ENCODE results near the gene ERLEC1. TPM values are rescaled to one million over a fixed set of nuclear protein-coding genes. Genes with fewer than 3 reads are reported as not detected.
"Not testable (repeated sequence)": the region's sequence is repeated elsewhere in the genome, so short reads cannot be mapped to it uniquely, and the experiment has no call there.

Gene ERLEC1, protein sequence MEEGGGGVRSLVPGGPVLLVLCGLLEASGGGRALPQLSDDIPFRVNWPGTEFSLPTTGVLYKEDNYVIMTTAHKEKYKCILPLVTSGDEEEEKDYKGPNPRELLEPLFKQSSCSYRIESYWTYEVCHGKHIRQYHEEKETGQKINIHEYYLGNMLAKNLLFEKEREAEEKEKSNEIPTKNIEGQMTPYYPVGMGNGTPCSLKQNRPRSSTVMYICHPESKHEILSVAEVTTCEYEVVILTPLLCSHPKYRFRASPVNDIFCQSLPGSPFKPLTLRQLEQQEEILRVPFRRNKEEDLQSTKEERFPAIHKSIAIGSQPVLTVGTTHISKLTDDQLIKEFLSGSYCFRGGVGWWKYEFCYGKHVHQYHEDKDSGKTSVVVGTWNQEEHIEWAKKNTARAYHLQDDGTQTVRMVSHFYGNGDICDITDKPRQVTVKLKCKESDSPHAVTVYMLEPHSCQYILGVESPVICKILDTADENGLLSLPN
- 99.2 TPM for total RNA-seq

DNA sequence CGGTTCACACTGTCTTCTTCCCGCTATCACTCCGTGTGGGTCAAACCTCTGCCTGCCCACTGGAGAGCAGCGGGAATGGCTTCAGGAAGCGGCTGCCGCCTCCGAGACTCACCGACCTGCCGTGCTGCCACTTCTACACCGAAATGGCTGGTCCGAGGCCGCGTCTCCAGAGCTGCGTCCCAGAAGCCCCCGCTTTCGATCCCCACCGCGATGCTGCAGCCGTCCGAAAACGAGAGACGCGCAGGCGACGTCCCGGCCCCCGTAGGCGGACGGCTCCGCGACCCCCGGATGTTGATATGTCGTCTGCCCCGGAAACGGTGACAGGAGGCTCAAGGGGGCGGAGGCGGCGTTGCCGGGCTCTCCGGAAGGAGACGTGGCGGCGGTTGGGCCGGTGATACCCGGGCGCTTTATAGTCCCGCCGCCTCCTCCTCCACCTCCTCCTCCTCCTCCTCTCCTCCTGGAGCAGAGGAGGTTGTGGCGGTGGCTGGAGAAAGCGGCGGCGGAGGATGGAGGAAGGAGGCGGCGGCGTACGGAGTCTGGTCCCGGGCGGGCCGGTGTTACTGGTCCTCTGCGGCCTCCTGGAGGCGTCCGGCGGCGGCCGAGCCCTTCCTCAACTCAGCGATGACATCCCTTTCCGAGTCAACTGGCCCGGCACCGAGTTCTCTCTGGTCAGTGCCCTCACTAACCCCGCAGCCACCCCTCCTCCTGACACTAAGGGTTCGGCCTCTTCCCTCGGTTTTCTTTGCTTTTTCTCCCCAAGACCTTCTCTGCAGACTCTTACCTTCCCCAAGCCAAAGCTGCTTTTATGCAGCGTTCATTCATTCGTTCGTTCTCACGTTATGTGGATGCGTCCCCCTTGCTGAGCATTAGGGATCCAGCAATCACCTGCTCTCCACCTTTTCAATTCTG is at the start of gene ERLEC1, which contains the start of gene ASB3:
Gene ERLEC1 (plus strand): TSS at position 340 of the 909 bp plus-strand sequence. CDS start 167 bp downstream, at position 507.
Gene ASB3 (minus strand): TSS at position 249 of the 909 bp plus-strand sequence. CDS start 21,381 bp downstream, outside the sequence.
- DNase-seq, result peak; percentile 97

DNA sequence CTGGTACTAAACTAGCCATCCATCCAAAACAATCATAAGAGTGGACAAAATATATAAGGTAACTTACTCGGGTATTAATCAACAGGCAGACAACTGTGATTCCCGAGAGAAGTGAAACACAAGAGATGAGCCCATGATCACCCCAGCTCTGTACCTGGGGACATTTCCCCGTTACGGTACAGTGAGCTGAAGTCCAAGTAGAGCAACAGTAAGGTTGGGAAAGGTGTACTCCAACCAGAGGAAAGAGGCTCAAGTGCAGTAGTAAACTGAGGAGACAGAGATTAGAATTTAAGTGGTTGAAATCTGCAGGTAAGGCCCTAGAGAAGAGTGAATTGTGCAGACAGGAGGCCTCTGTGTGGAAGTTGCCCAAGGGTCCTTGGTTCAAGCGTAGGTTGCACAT is 49.8 kb upstream of the ERLEC1 start:
- DNase-seq, result no peak

DNA sequence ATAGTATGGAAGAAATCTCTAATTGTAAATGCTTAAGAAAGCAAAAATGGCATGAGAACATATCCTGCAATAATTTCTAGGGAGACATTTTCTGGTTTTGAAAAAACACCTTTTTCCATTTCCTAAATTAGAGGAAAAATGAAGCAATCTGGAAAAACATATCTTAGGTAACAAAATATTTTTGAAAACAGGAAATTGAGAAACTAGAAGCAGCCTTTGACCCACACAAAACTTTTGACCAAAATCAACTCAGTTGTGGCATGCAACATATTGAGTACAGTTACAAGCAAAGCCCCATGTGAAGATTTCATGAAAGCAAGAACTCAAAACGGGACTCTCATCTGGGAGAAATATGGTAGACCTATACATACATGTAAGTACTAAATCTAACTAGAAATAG is 47.8 kb upstream of the ERLEC1 start:
- no peak for DNase-seq

DNA sequence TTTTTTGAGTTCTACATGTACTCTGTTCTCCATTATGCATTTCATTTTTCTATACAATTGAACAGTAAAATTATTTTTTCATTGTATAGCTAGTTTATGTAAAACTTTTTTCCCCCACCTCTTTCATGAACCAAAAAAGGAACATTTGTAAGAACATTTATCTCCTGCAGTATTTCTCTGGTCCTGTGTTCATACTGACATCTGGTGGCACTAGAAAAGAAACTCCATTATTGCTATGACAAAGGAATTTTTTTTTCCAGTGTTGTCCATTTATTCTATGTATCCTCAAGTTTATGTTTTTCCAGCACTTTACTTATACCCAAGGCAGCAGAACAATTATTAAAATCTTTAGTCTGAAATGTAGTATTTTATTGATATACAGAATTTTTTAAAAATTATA is 46.7 kb upstream of the ERLEC1 start:
- DNase-seq, result peak; percentile 55

DNA sequence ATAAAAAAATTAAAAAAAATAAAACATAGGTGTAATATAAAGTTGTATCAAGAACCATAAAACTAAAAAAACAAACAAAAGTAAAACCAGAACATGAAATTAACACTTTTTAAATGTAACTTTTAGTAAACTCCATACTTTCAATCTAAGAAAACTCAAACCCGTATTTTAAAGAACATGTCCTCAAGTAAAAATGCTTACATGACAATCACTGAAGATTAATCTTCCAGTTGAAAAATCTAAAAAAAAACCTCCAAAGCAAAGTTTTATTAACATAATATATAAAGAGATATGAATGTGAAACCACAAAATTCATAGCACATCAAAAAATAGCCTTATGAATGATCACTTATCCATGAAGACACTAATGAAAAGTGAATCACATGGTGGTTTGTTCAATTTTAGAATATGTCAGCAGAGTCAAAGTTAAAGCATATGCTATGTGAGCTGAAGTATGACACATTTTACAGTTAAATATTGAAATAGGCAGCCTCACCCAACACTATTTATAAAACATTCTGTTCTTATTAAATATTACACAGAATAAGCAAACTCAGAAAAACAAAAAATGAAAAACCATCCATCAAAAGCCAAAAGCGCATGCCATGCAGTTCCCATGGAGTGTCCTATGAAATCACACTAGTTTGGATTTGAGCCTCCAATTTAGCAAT is 42.3 kb upstream of the ERLEC1 start:
- no peak for DNase-seq

DNA sequence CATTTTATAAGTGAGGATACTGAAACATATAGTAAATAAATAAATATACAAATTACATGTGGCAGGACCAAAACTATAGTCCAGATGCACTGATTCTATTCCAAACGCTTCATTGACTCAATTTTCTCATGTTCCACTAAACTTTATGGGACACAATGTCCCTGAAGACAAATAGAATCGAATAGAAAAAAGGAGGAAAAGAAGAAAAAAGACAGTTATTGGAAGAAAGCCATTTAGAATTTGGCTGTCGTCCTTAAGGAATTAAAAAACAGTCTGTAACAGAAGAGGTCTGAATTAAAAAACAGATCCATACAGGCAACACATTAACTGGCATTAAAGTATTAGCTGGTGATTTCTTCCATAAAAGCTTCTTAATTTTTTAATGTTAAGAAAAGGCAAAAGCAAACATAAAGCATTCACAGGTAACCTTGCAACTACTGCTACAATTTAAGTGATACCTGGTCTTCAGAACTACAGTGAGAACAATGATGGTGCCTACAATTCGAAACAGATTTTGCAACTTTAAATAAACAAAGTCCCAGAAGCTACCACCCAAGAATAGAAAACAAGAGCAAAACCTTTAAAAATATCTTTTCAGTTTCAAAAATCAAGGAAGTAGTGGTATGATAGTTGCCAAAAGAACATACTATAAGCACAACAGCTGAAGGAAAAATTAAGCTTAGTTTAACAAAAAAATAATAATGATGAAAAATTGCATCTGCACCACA is 36.6 kb upstream of the ERLEC1 start:
- peak; percentile 17 for DNase-seq

DNA sequence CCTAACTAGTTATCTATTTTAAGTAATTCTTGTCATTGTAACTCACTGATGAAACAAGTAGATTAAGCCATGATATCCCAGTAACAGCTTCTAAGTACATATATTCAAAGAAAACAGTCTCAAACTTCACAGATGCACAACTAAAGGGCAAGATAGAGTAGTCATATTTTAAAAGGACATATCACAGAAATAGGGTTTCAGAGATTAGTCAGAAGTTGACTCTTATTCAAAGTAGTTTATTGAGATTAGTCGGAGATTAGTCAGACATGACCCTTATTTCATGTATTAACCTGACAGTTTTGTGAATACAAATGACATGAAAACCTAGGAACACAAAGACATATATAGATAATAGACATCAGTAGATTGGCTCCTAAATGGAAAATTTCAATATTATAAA is 35.1 kb upstream of the ERLEC1 start:
- no peak for DNase-seq

DNA sequence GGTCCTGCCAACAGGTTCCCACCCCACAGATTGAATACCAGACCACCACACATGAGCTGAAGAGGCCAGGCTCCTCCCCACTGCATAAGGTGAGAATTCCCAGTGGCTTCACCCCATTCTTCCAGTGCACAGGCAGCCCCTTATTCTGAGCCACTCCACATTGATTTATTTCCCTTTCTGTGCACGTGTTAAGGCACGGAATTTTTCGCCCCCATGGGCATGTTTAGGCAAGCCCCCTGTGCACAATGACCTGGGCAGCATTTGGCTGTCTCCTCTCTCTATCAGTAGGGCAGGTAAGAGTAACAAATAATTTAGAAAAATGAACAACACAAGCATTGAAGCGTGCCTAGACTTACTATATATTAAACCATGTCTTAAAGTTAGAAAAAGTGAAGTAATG is 34.5 kb upstream of the ERLEC1 start:
- no peak for DNase-seq

DNA sequence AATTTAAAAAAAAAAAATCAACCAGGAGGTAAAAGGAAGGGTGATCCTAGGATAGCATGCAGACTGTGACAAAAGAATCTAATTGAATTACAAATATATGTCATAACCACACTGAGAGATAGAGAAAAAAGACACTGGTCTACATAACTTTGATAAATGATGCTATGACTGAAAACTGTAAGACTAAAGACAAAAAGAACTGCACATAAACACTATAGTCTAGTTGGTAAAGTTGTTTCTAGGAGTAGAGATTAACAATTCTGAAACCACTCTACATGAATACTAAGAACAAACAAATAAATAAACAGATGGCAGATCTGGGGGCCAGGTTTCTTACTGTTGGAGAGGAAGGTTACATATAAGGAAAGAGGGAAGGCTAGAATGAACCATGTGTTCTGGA is 33.8 kb upstream of the ERLEC1 start:
- no peak for DNase-seq

DNA sequence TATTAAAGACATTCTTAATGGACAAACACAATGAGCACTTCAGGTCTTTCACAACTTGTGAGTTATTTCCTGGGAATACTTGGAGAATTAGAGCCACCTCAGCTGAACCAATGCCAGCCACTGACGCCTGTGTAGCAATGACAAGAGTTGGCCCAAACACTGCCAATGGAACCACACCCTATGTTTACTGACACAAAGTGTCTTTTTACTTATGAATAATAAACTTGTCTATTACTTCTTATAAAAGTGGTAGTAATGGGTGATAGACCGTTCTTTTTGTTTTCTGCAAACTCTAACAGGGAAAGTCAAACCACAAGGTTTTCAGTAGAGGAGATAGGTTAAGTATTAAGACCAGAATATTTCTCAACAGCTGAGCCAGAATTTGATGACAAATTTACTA is 31.7 kb upstream of the ERLEC1 start:
- no peak for DNase-seq

DNA sequence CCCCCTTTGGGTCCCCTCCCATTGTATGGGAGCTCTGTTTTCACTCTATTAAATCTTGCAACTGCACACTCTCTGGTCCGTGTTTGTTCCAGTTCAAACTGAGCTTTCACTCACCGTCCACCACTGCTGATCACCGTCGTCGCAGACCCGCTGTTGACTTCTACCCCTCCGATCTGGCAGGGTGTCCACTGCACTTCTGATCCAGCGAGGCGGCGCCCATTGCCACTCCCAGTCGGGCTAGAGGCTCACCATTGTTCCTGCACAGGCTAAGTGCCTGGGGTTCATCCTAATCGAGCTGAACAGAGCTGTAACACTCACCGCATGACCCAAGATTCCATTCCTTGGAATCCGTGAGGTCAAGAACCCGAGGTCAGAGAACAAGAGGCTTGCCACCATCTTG is 30.2 kb upstream of the ERLEC1 start:
- no peak for DNase-seq

DNA sequence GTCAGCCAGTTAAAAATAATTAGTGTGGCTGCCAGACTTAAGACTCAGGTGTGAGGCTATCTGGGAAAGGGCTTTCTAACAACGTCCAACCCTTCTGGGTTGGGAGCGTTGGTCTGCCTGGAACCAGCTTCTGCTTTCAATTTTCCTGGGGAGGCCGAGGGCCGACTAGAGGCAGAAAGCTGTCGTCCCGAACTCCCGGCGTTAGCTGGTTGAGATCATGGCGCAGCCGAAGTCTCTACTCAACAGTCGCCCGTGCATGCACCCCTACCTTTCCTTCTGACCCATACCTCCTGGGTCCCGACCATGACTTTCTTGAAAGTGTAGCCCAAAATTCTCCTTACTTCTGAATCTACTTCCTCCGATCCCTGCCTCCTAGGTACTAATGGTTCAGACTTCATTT is 29.6 kb upstream of the ERLEC1 start:
- DNase-seq, result not testable (repeated sequence)

DNA sequence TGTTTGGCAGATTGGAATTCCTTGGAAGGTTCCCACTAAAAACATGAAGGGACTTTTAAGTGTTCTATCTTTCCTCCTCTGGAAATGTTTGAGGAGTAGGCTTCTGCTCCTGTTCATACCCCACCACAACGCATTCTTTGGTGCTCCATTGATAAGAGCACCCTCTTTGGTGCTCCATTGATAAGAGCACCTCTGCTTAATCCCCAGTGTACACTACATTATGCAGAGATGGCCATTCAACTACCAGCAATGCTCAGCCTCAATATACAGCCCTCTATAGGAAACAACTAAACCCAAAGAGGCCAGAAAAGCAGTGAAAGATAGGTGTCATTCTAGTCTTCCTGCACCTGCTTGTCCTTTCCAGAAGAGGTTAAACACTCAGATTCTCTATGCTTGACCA is 21.1 kb upstream of the ERLEC1 start:
- DNase-seq, result no peak

DNA sequence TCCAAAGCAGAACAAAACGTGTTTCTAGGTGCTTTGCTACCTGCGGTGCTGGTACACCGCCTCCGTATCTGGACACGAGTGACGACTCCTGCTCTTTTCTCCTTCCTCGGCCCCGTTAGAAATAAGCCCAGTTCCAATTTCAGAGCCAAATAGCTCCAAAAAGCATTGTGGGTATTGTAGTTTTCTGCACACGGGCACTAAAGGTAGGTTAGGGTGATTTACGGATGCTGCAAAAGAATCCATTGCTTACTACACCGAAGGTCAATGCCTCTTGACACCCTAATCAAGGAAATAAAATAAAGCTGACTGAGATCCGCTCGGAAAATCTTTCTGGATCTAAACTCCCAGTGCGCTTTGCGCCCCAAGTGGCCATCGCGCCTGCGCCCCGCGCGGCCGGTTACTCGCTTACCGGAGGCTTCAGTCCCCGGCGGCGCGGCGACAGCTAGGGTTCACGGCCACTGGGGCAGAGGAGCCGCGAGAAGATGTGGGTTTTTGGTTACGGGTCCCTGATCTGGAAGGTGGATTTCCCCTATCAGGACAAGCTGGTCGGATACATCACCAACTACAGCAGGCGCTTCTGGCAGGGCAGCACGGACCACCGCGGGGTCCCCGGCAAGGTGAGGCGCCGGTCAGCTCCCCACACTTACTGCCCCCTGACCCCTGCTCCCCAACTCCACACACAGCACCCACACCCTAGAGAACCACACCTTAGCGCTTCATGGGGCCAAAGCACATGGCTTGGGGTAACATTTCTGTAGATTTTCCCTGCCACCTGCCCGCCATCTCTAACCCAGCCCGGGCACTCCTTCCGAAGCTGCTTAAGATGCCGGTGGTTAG is 19.2 kb upstream of the ERLEC1 start, which contains the start of gene CHAC2:
Gene CHAC2 (plus strand): TSS at position 400 of the 837 bp plus-strand sequence. CDS start 83 bp downstream, at position 483.
- DNase-seq, result peak; percentile 91

DNA sequence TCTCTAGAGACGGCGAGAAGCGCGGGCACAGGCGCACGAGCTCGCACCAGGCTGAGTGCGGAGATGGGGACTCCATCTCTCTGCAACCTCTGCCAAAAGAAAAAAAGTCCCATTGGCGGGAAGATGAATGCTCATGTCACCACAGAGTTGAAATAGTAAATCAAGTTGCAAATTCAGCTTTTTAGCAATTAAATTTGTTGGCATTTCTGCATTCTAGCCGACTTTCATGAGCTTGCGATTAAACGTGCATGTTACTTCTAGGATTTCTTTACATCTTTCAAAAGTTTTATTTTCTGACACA is 18.7 kb upstream of the ERLEC1 start:
- no peak for DNase-seq

DNA sequence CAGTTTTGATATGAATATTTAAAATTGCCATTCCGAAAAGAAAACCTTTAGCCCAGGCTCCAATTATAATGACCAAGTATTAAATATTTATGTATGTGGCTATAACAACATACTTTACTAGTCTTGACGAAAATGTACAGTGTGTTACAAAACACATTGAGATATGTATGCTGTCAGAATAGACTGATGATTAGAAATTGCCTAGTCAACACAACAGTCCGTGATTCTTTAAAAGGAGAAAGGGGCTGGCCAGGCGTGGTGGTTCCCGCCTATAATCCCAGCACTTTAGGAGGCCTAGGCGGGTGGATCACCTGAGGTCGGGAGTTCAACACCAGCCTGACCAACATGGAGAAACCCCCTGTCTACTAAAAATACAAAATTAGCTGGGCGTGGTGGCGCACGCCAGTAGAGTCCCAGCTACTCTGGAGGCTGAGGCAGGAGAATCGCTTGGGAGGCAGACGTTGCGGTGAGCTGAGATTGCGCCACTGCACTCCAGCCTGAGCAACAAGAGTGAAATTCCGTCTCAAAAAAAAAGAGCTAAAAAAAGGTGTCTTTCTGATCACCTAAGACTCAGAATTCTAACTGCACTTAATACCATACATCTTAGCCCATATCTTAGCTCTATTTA is 17.4 kb upstream of the ERLEC1 start:
- DNase-seq, result no peak

DNA sequence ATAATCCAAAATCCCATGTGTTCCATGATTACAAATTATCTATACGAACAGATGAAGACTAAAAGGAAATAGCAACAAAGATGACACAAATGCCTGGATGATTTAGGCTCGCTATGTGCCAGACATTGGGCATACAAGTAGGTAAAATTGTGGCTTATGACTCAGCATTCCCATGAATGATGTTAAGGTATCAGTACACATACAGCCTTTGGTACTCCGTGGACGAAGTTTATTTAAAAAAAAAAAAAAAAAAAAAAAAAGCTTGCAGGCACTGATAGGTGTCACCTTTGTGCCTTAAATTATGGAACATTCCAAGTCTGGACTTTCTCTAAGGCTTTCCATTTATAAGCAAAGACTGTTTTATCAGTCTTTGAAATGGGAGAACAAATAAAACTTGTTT is 16.6 kb upstream of the ERLEC1 start:
- DNase-seq, result no peak

DNA sequence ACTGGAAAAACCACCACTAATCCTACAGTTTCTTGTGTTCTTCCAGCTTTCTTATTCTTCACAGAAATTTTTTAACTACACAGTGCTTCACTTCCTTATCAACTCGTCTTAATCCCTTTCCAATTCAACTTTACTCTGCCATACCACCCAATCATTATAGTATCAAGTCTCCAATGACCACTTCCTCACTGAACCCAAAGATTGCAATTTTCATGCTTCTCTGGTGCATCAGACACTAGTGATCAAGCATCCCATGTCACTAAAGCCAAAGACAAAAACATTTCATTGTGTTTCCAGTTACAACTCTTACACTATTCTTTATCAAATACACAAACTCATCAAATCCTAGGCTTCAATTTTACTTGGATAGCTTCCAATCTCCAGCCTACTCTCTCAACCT is 9.7 kb upstream of the ERLEC1 start:
- no peak for DNase-seq

DNA sequence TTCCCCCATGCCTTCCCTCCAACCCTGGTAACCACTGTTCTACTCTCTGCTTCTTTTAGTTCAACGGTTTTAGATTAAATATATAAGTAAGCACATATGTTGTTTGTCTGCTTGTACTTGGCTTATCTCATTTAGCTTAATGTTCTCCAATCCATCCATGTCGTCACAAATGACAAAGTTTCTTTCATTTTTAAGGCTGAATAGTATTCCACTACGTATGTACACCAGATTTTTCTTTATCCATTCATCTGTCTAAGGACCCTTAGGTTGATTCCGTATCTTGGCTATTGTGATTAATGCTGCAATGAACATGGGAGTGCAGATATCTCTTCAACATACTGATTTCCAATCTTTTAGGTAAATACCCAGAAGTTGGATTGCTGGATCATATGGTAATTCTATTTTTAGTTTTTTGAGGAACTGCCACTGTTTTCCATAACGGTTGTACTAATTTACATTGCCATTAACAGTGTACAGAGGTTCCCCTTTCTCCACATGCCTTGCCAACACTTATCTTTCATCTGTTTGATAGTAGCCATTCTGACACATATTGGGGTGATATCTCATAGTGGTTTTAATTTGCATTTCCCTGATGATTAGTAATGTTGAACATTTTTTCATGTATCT is 8.2 kb upstream of the ERLEC1 start:
- no peak for DNase-seq

DNA sequence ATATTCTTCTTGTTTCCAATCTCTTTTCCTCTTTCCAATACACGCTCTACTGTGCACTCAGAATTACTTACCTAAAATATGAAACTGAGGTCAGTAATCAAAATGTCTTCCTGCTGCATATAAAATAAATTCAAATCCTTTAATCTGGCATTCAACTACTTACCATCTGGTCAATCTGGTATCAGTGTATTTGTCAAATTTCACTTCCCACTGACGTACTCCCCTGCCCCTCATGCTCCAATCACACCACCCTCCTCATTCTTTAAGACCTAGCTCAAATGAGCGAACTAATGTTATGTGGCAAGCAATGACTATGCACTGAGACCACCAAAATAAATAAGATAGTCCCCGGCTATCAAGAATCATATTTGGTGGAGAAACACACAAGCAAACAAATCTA is 6.8 kb upstream of the ERLEC1 start:
- no peak for DNase-seq
